ENCODE results near the gene SLC39A7. TPM values are rescaled to one million over a fixed set of nuclear protein-coding genes. Genes with fewer than 3 reads are reported as not detected.

Gene SLC39A7
- polyA plus RNA-seq, 2 of the 4 experiments (the other 2 are of a cell fraction): 59.0 to 122 TPM

DNA sequence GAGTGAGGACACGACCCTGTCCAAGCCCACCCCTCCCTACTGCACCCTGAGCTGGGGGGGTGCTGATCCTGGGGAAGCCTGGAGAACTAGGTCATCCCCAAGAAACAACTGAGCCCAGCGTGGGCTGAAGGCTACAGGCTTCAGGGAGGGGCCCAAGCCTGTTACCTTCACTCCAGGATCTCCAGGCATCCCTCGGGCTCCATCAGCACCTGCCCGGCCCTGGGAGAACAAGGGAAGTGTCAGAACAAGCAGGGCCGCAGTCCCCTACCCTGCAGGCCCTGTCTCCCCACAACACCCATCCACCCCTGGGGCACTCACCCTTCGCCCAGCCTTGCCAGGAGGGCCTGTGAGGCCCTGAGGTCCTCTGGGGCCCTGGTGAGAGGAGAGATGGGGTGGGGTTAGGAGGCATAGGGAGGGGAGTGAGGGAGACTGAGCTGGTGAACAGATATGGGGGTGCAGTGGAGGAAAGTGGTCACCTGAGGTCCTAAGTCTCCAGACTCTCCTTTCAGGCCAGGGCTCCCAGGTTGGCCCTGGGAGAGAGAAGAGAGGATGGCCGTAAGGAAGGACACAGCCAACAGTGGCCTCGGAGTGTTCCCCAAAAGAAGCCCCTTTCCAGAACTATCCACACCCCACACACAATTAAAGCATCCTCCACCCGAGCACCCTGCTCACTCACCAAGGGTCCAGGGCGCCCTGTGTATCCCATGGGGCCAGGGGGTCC, 21.8 kb upstream of the SLC39A7 start (continued):
- TF ChIP-seq RCOR1 (IDR thresholded peaks at IDR 0.05; ENCODE audit: low read depth, low read length) (no peak), ZNF302 (CRISPR knock-in tag; IDR thresholded peaks at IDR 0.05) (no peak), EHF (CRISPR knock-in tag; IDR thresholded peaks at IDR 0.05) (no peak), HEYL (CRISPR knock-in tag; IDR thresholded peaks at IDR 0.05) (no peak), ZSCAN20 (CRISPR knock-in tag; IDR thresholded peaks at IDR 0.05) (no peak), PBX3 (IDR thresholded peaks at IDR 0.05) (no peak)
- TF ChIP-seq, protein P1, sequence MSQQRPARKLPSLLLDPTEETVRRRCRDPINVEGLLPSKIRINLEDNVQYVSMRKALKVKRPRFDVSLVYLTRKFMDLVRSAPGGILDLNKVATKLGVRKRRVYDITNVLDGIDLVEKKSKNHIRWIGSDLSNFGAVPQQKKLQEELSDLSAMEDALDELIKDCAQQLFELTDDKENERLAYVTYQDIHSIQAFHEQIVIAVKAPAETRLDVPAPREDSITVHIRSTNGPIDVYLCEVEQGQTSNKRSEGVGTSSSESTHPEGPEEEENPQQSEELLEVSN (IDR thresholded peaks at IDR 0.05; ENCODE audit: borderline replicate concordance, low read depth): no peak

DNA sequence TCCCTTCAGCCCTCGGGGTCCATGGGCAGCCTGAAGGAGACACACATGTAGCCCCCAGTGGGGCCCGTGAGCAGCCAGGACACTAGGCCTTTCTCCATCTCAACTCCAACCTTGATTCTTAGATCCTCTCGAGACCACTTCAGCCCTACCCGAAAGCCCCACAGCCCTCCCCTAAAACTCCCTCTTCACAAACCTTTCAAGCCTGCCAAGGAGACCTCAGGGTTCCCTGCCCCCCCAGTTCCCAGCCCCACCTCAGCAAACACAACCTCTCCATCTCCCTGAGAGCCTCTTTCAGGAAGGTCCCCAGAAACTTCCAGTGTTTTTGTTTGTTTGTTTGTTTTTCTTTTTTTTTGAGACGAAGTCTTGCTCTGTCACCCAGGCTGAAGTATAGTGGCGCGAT, 19.5 kb upstream of the SLC39A7 start:
- FAIRE-seq (no peak), ATAC-seq (no peak), DNase-seq (ENCODE audit: low read depth in 1 of 2, low spot score in 1 of 2) (no peak)
- TF ChIP-seq, protein P2, sequence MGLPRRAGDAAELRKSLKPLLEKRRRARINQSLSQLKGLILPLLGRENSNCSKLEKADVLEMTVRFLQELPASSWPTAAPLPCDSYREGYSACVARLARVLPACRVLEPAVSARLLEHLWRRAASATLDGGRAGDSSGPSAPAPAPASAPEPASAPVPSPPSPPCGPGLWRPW (IDR thresholded peaks at IDR 0.05): no peak
- TF ChIP-seq CTCF (IDR thresholded peaks at IDR 0.05) (no peak), PBX3 (IDR thresholded peaks at IDR 0.05) (no peak), JUNB (IDR thresholded peaks at IDR 0.05) (no peak), KDM1A (IDR thresholded peaks at IDR 0.05; ENCODE audit: low read depth) (no peak), RCOR1 (IDR thresholded peaks at IDR 0.05; ENCODE audit: low read depth, low read length) (no peak), EHF (CRISPR knock-in tag; IDR thresholded peaks at IDR 0.05) (no peak), KDM5A (IDR thresholded peaks at IDR 0.05) (no peak), SMC3 (IDR thresholded peaks at IDR 0.05) (no peak), TFCP2L1 (CRISPR knock-in tag; IDR thresholded peaks at IDR 0.05) (no peak), MAZ (IDR thresholded peaks at IDR 0.05; ENCODE audit: borderline replicate concordance, low read depth, low read length) (no peak), FOSL2 (IDR thresholded peaks at IDR 0.05) (no peak), FOSL2 (CRISPR knock-in tag; IDR thresholded peaks at IDR 0.05) (no peak), TP53 (CRISPR knock-in tag; IDR thresholded peaks at IDR 0.05) (no peak), RNF2 (IDR thresholded peaks at IDR 0.05; ENCODE audit: borderline replicate concordance, low read depth) (no peak), ESRRA (IDR thresholded peaks at IDR 0.05; ENCODE audit: borderline replicate concordance, low read length) (no peak), FOSB (CRISPR knock-in tag; IDR thresholded peaks at IDR 0.05) (no peak)
- TF ChIP-seq, protein P3, sequence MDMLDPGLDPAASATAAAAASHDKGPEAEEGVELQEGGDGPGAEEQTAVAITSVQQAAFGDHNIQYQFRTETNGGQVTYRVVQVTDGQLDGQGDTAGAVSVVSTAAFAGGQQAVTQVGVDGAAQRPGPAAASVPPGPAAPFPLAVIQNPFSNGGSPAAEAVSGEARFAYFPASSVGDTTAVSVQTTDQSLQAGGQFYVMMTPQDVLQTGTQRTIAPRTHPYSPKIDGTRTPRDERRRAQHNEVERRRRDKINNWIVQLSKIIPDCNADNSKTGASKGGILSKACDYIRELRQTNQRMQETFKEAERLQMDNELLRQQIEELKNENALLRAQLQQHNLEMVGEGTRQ (IDR thresholded peaks at IDR 0.05): no peak
- TF ChIP-seq, protein P4, sequence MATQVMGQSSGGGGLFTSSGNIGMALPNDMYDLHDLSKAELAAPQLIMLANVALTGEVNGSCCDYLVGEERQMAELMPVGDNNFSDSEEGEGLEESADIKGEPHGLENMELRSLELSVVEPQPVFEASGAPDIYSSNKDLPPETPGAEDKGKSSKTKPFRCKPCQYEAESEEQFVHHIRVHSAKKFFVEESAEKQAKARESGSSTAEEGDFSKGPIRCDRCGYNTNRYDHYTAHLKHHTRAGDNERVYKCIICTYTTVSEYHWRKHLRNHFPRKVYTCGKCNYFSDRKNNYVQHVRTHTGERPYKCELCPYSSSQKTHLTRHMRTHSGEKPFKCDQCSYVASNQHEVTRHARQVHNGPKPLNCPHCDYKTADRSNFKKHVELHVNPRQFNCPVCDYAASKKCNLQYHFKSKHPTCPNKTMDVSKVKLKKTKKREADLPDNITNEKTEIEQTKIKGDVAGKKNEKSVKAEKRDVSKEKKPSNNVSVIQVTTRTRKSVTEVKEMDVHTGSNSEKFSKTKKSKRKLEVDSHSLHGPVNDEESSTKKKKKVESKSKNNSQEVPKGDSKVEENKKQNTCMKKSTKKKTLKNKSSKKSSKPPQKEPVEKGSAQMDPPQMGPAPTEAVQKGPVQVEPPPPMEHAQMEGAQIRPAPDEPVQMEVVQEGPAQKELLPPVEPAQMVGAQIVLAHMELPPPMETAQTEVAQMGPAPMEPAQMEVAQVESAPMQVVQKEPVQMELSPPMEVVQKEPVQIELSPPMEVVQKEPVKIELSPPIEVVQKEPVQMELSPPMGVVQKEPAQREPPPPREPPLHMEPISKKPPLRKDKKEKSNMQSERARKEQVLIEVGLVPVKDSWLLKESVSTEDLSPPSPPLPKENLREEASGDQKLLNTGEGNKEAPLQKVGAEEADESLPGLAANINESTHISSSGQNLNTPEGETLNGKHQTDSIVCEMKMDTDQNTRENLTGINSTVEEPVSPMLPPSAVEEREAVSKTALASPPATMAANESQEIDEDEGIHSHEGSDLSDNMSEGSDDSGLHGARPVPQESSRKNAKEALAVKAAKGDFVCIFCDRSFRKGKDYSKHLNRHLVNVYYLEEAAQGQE (IDR thresholded peaks at IDR 0.05): no peak
- WGBS (ENCODE audit: missing lambda C conversion rate): 69% methylated on average over 5 of the region's 7 CpGs
- POLR2A ChIA-PET: no interaction called here
- no peaks in the 10 kb centered on the region; the same call in 2 of the 3 replicates for H3K9me3 ChIP-seq
- no peak overlapping the region for H3K27ac ChIP-seq
- CTCF ChIA-PET: interaction anchor here (1.0 to 2.0 kb wide), 2 partner anchors 9 to 19 kb away, joined by 5 to 6 read pairs; no protein-coding TSS in a partner anchor
- H3K4me1 ChIP-seq: no peaks in the 10 kb centered on the region
- no peak overlapping the region for H3K4me3 ChIP-seq
- H3K4me2 ChIP-seq: no peak overlapping the region
